Subcutaneous adipose tissue (tissue), 4 donors: Measurements from ENCODE around the gene NAALADL2. TPM values are rescaled to one million over a fixed set of nuclear protein-coding genes. Genes with fewer than 3 reads are reported as not detected.

Experiments used
- total RNA-seq, 4 donors: library from RNA; depleted of rRNA; stranded (reverse); fragments of >200 nt; gene quantifications; one replicate each; pipeline ENCODE4 v1.1.0, GENCODE V29; 2016
- TF ChIP-seq, protein P1 (sequence below): fragments of 450-650 bp; IDR thresholded peaks from one replicate; pipeline ENCODE4 v1.5.1; 2016; ENCODE audit warnings: low read depth, mild to moderate bottlenecking, control low read depth, antibody characterized with exemption, moderate library complexity

Gene NAALADL2
- total RNA-seq, 4 donors from 2014 or later: 9.4 to 18.1 (median 11.8) TPM

- TF ChIP-seq, protein P1, sequence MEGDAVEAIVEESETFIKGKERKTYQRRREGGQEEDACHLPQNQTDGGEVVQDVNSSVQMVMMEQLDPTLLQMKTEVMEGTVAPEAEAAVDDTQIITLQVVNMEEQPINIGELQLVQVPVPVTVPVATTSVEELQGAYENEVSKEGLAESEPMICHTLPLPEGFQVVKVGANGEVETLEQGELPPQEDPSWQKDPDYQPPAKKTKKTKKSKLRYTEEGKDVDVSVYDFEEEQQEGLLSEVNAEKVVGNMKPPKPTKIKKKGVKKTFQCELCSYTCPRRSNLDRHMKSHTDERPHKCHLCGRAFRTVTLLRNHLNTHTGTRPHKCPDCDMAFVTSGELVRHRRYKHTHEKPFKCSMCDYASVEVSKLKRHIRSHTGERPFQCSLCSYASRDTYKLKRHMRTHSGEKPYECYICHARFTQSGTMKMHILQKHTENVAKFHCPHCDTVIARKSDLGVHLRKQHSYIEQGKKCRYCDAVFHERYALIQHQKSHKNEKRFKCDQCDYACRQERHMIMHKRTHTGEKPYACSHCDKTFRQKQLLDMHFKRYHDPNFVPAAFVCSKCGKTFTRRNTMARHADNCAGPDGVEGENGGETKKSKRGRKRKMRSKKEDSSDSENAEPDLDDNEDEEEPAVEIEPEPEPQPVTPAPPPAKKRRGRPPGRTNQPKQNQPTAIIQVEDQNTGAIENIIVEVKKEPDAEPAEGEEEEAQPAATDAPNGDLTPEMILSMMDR: no peak
Measured at GRCh38 chr3:174937478-174937877, 78.3 kb downstream of the NAALADL2 start.

DNA sequence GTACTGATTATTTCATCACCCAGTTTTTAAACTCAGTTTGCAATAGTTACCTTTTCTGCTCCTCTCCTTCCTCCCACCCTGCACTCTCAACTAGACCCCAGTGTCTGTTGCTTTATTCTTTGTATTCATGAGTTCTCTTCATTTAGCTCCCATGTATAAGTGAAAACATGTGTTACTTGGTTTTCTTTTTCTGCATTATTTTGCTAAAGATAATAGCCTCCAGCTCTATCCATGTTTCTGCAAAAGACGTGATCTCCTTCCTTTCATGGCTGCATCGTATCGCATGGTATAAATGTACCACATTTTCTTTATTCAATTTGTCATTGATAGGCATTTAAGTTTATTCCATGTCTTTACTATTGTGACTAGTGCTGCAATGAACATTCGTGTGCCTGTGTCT lies 79.0 kb downstream of the NAALADL2 start:
- TF ChIP-seq, protein P1: no peak

DNA sequence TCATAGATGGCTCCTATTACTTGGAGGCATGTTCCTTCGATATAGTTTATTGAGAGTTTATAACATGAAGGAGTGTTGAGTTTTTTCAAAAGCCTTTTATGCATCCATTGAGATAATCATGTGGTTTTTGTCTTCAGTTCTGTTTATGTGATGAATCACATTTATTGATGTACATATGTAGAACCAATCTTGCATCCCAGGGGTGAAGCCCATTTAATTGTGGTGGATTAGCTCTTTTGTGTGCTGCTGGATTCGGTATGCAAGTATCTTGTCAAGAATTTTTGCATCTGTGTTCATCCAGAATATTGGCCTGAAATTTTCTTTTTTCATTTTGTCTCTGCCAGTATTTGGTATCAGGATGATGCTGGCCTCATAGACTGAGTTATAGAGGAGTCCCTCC lies 81.0 kb downstream of the NAALADL2 start:
- TF ChIP-seq, protein P1: no peak

DNA sequence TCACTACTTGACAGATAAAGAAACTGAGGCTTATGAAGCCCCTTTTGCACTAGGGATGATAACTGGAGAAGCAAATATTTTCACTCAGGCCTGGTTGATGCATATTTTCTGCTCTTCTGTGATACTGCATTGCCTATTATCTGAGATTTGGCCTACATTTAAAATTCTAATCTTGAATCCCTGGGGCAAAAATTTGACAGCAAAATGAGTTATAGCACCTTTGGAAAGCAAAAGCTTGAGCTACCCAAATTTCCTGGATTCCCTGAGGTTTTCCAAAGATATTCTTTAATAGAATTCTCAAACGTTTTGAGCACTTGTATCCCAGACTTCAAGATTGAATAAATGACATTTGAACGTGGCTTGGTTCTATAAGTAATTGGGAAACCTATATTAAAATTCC lies 86.1 kb downstream of the NAALADL2 start:
- TF ChIP-seq, protein P1: no peak

DNA sequence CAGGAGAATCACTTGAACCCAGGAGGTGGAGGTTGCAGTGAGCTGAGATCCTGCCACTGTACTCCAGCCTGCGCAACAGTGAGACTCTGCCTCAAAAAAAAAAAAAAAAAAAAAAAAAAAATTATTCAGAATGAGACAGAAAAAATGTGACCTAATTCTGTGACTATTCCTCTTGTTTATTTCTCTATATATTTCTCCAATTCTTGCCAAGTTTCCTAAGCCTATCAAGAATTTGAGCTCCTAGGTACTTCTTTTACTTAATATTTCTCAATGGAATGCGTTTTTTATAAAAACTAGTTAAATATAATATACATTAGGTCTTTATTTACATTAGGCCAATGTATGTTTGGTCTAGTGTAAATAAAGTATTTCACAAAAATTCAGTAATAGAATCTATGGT lies 86.8 kb downstream of the NAALADL2 start:
- TF ChIP-seq, protein P1: no peak

GRCh38 chr3:174949523-174949922 lies 90.4 kb downstream of the NAALADL2 start:
- TF ChIP-seq, protein P1: no peak

- TF ChIP-seq, protein P1: no peak
Measured at GRCh38 chr3:174951034-174951433, 91.9 kb downstream of the NAALADL2 start.
